Mammary epithelial cell (primary cell): ENCODE data around the gene ATRNL1.

Experiments used
- EZH2 ChIP-seq: IDR thresholded peaks from 2 replicates; pipeline ENCODE4 v1.6.1; 2012; ENCODE audit warnings: low read length, inconsistent platforms, borderline replicate concordance
- TF ChIP-seq, protein P1 (sequence below), 2 donors: IDR thresholded peaks in 1 of 2; conservative IDR thresholded peaks in 1 of 2; 2 replicates each; pipeline ENCODE4 v1.5.1; 2011 to 2012; ENCODE audit warnings: inconsistent platforms in 2 of 2, low read length in 2 of 2, mild to moderate bottlenecking in 2 of 2, control low read depth in 1 of 2, low read depth in 1 of 2; ENCODE audit not compliant: insufficient read depth in 1 of 2; ENCODE audit errors: extremely low read depth in 1 of 2

DNA sequence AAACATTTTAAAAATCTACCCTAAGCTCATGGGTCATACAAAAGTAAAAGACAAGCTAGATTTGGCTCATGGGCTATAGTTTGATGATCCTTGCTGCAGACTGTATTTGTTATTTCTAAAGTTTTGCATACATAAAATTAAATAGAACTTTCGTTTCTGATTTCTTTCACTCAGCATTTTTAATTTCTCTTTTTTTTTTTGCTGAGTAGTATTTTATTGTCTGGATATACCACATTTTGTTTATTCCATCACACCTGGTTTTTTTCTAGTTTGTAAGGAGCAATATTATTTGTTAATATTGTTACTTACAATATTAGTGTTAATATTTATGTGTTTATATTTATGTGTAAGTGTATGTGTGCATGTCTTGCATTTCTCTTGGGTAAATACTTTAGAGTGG lies 291.5 kb downstream of the ATRNL1 start:
- TF ChIP-seq, protein P1, sequence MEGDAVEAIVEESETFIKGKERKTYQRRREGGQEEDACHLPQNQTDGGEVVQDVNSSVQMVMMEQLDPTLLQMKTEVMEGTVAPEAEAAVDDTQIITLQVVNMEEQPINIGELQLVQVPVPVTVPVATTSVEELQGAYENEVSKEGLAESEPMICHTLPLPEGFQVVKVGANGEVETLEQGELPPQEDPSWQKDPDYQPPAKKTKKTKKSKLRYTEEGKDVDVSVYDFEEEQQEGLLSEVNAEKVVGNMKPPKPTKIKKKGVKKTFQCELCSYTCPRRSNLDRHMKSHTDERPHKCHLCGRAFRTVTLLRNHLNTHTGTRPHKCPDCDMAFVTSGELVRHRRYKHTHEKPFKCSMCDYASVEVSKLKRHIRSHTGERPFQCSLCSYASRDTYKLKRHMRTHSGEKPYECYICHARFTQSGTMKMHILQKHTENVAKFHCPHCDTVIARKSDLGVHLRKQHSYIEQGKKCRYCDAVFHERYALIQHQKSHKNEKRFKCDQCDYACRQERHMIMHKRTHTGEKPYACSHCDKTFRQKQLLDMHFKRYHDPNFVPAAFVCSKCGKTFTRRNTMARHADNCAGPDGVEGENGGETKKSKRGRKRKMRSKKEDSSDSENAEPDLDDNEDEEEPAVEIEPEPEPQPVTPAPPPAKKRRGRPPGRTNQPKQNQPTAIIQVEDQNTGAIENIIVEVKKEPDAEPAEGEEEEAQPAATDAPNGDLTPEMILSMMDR (conservative IDR thresholded peaks at IDR 0.05 in 1 of 2, IDR thresholded peaks at IDR 0.05 in 1 of 2; ENCODE audit: extremely low read depth in 1 of 2, insufficient read depth in 1 of 2, low read depth in 1 of 2, low read length in 2 of 2), result no peak
- TF ChIP-seq EZH2, result no peak
